Parathyroid adenoma (tissue), 2 donors: ENCODE measurements around the gene ATP5F1E.

Experiments
- H2AFZ ChIP-seq: fragments of 300-600 bp; sonication (generic); one replicate; pipeline ENCODE4 v1.7.0; 2017; ENCODE audit warnings: antibody characterized with exemption, mild to moderate bottlenecking
- H3K27ac ChIP-seq: fragments of 300-600 bp; sonication (generic); one replicate; pipeline ENCODE4 v1.7.0; 2017
- H3K27me3 ChIP-seq: fragments of 300-600 bp; sonication (generic); one replicate; pipeline ENCODE4 v1.7.0; 2017; ENCODE audit warnings: low read length; ENCODE audit not compliant: control insufficient read depth, insufficient read depth
- H3K36me3 ChIP-seq: fragments of 300-600 bp; sonication (generic); one replicate; pipeline ENCODE4 v1.7.0; 2017; ENCODE audit warnings: low read length; ENCODE audit not compliant: control insufficient read depth, insufficient read depth
- H3K4me1 ChIP-seq: fragments of 300-600 bp; sonication (generic); one replicate; pipeline ENCODE4 v1.7.0; 2017; ENCODE audit warnings: control low read depth
- H3K4me2 ChIP-seq: fragments of 300-600 bp; sonication (generic); one replicate; pipeline ENCODE4 v1.7.0; 2017; ENCODE audit warnings: low read length
- H3K4me3 ChIP-seq: fragments of 300-600 bp; sonication (generic); one replicate; pipeline ENCODE4 v1.7.0; 2017; ENCODE audit warnings: low read depth, low read length
- H3K79me2 ChIP-seq: fragments of 300-600 bp; sonication (generic); one replicate; pipeline ENCODE4 v1.7.0; 2017; ENCODE audit warnings: control low read depth
- H3K9ac ChIP-seq: fragments of 300-600 bp; sonication (generic); one replicate; pipeline ENCODE4 v1.7.0; 2017; ENCODE audit warnings: mild to moderate bottlenecking
- H3K9me3 ChIP-seq: fragments of 300-600 bp; sonication (generic); one replicate; pipeline ENCODE4 v1.7.0; 2017; ENCODE audit warnings: low read length; ENCODE audit not compliant: control insufficient read depth
- CTCF ChIP-seq: fragments of 300-600 bp; sonication (generic); IDR thresholded peaks from one replicate; pipeline ENCODE4 v1.7.0; 2017; ENCODE audit warnings: antibody characterized with exemption, mild to moderate bottlenecking
- donor health status: primary hyperparathyroidism.

ATP5F1E gene

GRCh38 chr20:58995461-58996225 lies 36.5 kb downstream of the ATP5F1E start:
- Histone ChIP-seq H3K4me2 (no peak overlapping the region), H3K9ac (no peak overlapping the region)

GRCh38 chr20:58994390-58995159 lies 37.6 kb downstream of the ATP5F1E start:
- no peaks in the 10 kb centered on the region for H3K79me2 ChIP-seq

More at GRCh38 chr20:58995461-58996225, 36.5 kb downstream of the ATP5F1E start:
- H3K27ac ChIP-seq: no peak overlapping the region
- no peak overlapping the region for H2AFZ ChIP-seq
- no peaks in the 10 kb centered on the region for H3K9me3 ChIP-seq
- H3K27me3 ChIP-seq: no peaks in the 10 kb centered on the region
- H3K79me2 ChIP-seq: no peaks in the 10 kb centered on the region
- no peak overlapping the region for H3K4me3 ChIP-seq
- H3K4me1 ChIP-seq: peaks cover 8% of the 10 kb centered on the region
- no peak for TF ChIP-seq CTCF
- H3K36me3 ChIP-seq: no peaks in the 10 kb centered on the region

GRCh38 chr20:58993332-58994248 lies 38.5 kb downstream of the ATP5F1E start:
- H3K9me3 ChIP-seq: no peaks in the 10 kb centered on the region
- no peak overlapping the region for H3K4me3 ChIP-seq
- no peaks in the 10 kb centered on the region for H3K36me3 ChIP-seq
- H3K4me2 ChIP-seq: no peak overlapping the region
- H3K9ac ChIP-seq: no peak overlapping the region
- H2AFZ ChIP-seq: no peak overlapping the region
- H3K27ac ChIP-seq: peak overlapping the region; percentile 43
- H3K79me2 ChIP-seq: no peaks in the 10 kb centered on the region
- no peak for TF ChIP-seq CTCF
- H3K4me1 ChIP-seq: peaks cover 8% of the 10 kb centered on the region
- H3K27me3 ChIP-seq: no peaks in the 10 kb centered on the region

More at GRCh38 chr20:58994390-58995159, 37.6 kb downstream of the ATP5F1E start:
- Histone ChIP-seq H2AFZ (no peak overlapping the region), H3K9ac (no peak overlapping the region), H3K4me1 (peaks cover 8% of the 10 kb centered on the region), H3K4me3 (no peak overlapping the region), H3K4me2 (no peak overlapping the region), H3K36me3 (no peaks in the 10 kb centered on the region), H3K27me3 (no peaks in the 10 kb centered on the region), H3K9me3 (no peaks in the 10 kb centered on the region), H3K27ac (no peak overlapping the region)
- no peak for TF ChIP-seq CTCF

GRCh38 chr20:58992911-58993310 lies 39.2 kb downstream of the ATP5F1E start:
- no peak overlapping the region for H3K9ac ChIP-seq
- no peaks in the 10 kb centered on the region for H3K9me3 ChIP-seq
- no peak overlapping the region for H3K4me2 ChIP-seq
- peaks cover 8% of the 10 kb centered on the region for H3K4me1 ChIP-seq
- H3K4me3 ChIP-seq: no peak overlapping the region
- H3K36me3 ChIP-seq: no peaks in the 10 kb centered on the region
- H3K27me3 ChIP-seq: no peaks in the 10 kb centered on the region
- peak overlapping the region; percentile 43 for H3K27ac ChIP-seq
- H3K79me2 ChIP-seq: no peaks in the 10 kb centered on the region
- no peak for TF ChIP-seq CTCF
- no peak overlapping the region for H2AFZ ChIP-seq
